Measurements from ENCODE around the gene PLA2G4A. TPM values are rescaled to one million over a fixed set of nuclear protein-coding genes. Genes with fewer than 3 reads are reported as not detected.
A peak's percentile ranks its signal among the peaks of the same experiment; 100 is the strongest.

PLA2G4A gene
- total and polyA plus RNA-seq, 12 donors = 4.2 to 53.1 (median 14.9) TPM

- Histone ChIP-seq H3K27me3 (no peaks in the 10 kb centered on the region), H3K9me3 (replicated peaks in 1 of 3) (no peaks in the 10 kb centered on the region), H3K36me3 (replicated peaks in 1 of 2) (no peaks in the 10 kb centered on the region), H3K4me3 (no peak overlapping the region), H3K4me1 (replicated peaks in 1 of 2) (peaks cover 0 to 4% of the 10 kb centered on the region in 2 donors), H3K27ac (no peak overlapping the region)
- intact Hi-C loops (cut with DNase I) = loop anchor here (5.0 to 10.0 kb wide), 2 partner anchors 496 to 498 kb away; no protein-coding TSS in a partner anchor
- TF ChIP-seq POLR2A (IDR thresholded peaks at IDR 0.05) (no peak), CTCF (IDR thresholded peaks at IDR 0.05) (no peak)
- DNase-seq = no peak
- WGBS, 4 donors = 74 to 86% (median 76%) methylated on average over 2 of the region's 2 CpGs
Observed at GRCh38 chr1:186980400-186980799, 151.7 kb downstream of the PLA2G4A start.

- H3K4me3 ChIP-seq = no peak overlapping the region
- WGBS, 4 donors = 44 to 62% (median 49%) methylated on average over 3 of the region's 3 CpGs
- TF ChIP-seq POLR2A (IDR thresholded peaks at IDR 0.05) (no peak), CTCF (IDR thresholded peaks at IDR 0.05) (no peak)
- no peak for DNase-seq
- H3K27me3 ChIP-seq = no peaks in the 10 kb centered on the region
- no peaks in the 10 kb centered on the region for H3K9me3 ChIP-seq (replicated peaks in 1 of 3)
- no peaks in the 10 kb centered on the region for H3K36me3 ChIP-seq (replicated peaks in 1 of 2)
- H3K27ac ChIP-seq = no peak overlapping the region
- peaks cover 0 to 4% of the 10 kb centered on the region in 2 donors for H3K4me1 ChIP-seq (replicated peaks in 1 of 2)
- intact Hi-C loops (cut with DNase I) = loop anchor here (5.0 to 10.0 kb wide), 2 partner anchors 497 to 500 kb away; no protein-coding TSS in a partner anchor
Observed at GRCh38 chr1:186982116-186982515, 153.4 kb downstream of the PLA2G4A start.

GRCh38 chr1:186983327-186983726, 154.6 kb downstream of the PLA2G4A start:
- TF ChIP-seq POLR2A (IDR thresholded peaks at IDR 0.05) = no peak
- TF ChIP-seq CTCF (IDR thresholded peaks at IDR 0.05) = no peak

GRCh38 chr1:186984959-186985358, 156.2 kb downstream of the PLA2G4A start:
- WGBS, 4 donors = 77 to 87% (median 81%) methylated on average over 4 of the region's 4 CpGs
- no peaks in the 10 kb centered on the region for H3K9me3 ChIP-seq (replicated peaks in 1 of 3)

More at GRCh38 chr1:186983327-186983726, 154.6 kb downstream of the PLA2G4A start:
- Histone ChIP-seq H3K36me3 (replicated peaks in 1 of 2) (no peaks in the 10 kb centered on the region), H3K27ac (peak overlapping the region in 1 of 5 donors; percentile 56), H3K9me3 (replicated peaks in 1 of 3) (no peaks in the 10 kb centered on the region), H3K4me3 (no peak overlapping the region), H3K4me1 (replicated peaks in 1 of 2) (peaks cover 0 to 4% of the 10 kb centered on the region in 2 donors), H3K27me3 (no peaks in the 10 kb centered on the region)
- intact Hi-C loops (cut with DNase I) = loop anchor here (5.0 to 10.0 kb wide), 2 partner anchors 499 to 501 kb away; no protein-coding TSS in a partner anchor
- 52 to 63% (median 58%) methylated on average over 4 of the region's 4 CpGs for WGBS, 4 donors
- peak in 6 of 7 donors; percentile 14 to 74 (median 28) for DNase-seq

More at GRCh38 chr1:186984959-186985358, 156.2 kb downstream of the PLA2G4A start:
- no peak overlapping the region for H3K27ac ChIP-seq
- peaks cover 0 to 4% of the 10 kb centered on the region in 2 donors for H3K4me1 ChIP-seq (replicated peaks in 1 of 2)
- DNase-seq = no peak
- no peak overlapping the region for H3K4me3 ChIP-seq
- H3K27me3 ChIP-seq = no peaks in the 10 kb centered on the region
- no peaks in the 10 kb centered on the region for H3K36me3 ChIP-seq (replicated peaks in 1 of 2)
- TF ChIP-seq CTCF (IDR thresholded peaks at IDR 0.05) = no peak
- no peak for TF ChIP-seq POLR2A (IDR thresholded peaks at IDR 0.05)
- intact Hi-C loops (cut with DNase I) = loop anchor here (5.0 to 10.0 kb wide), 2 partner anchors 500 to 503 kb away; no protein-coding TSS in a partner anchor

Measured in adrenal gland (tissue), 12 donors.